Pancreas (tissue), 10 donors: ENCODE measurements around the gene ZNF592. TPM values are rescaled to one million over a fixed set of nuclear protein-coding genes. Genes with fewer than 3 reads are reported as not detected.
A peak's percentile ranks its signal among the peaks of the same experiment; 100 is the strongest.

Source experiments
- ATAC-seq, 4 donors: fragments of 200-7000 bp; cut with Tn5 transposase; one replicate each; pipeline versions ENCODE4 v1.8.0 to v1.9.1; 2020; ENCODE audit warnings: mild to moderate bottlenecking in 4 of 4, moderate library complexity in 4 of 4
- DNase-seq, 6 donors: peaks; one replicate each; pipeline ENCODE4 v3.0.0-alpha.2; 2020
- FAIRE-seq: peaks from 2 replicates; lab custom pipeline; 2012; peaks lifted over from hg19 to GRCh38; lab: Jason Lieb, UNC
- H3K27ac ChIP-seq, 4 donors: fragments of 200-600 bp; sonication (generic); 1 replicate in 3 of 4; 2 replicates in 1 of 4; pipeline versions ENCODE4 v1.5.0 to v1.8.0; 2020
- H3K27me3 ChIP-seq, 4 donors: fragments of 200-600 bp; one replicate each; pipeline ENCODE4 v1.8.0; 2021
- H3K36me3 ChIP-seq, 3 donors: fragments of 200-600 bp; sonication (generic) in 1 of 3; one replicate each; pipeline versions ENCODE4 v1.5.0 to v1.8.0; 2020 to 2021
- H3K4me1 ChIP-seq, 3 donors: fragments of 200-600 bp; one replicate each; pipeline ENCODE4 v1.8.0; 2021
- H3K4me3 ChIP-seq, 4 donors: fragments of 200-600 bp; sonication (generic) in 2 of 4; one replicate each; pipeline versions ENCODE4 v1.5.0 to v1.8.0; 2020 to 2021
- H3K9me3 ChIP-seq, 4 donors: fragments of 200-600 bp; one replicate each; pipeline ENCODE4 v1.8.0; 2021
- WGBS, 2 donors: extraction: QIAGEN DNeasy Blood & Tissue Kit; methylation state at CpG; one replicate each; pipeline ENCODE4 v1.1.7; 2013; 5-methylcytosine and 5-hydroxymethylcytosine counted together
- intact Hi-C, 3 donors: fragments of 100-400 bp; cut with DNase I; formaldehyde crosslinking; loops; one replicate each; pipeline versions ENCODE4 v1.11.1 to v1.14.2; 2022
- polyA plus RNA-seq, 2 donors: library from polyadenylated mRNA; stranded (reverse); fragments of 200-250 nt; gene quantifications; one replicate each; pipeline ENCODE4 v1.2.3, GENCODE V29; 2013
- total RNA-seq, 6 donors: library from RNA; stranded (reverse); fragmentation: NEBNext Ultra II Directional in 4 of 6; extraction: Animal tissue kit (Norgen Biotek cat#: 25700) in 4 of 6; gene quantifications; one replicate each; pipeline versions ENCODE4 v1.2.1 to v1.2.4, GENCODE V29; 2021 to 2023
- TF ChIP-seq, protein P1 (sequence below), 4 donors: fragments of 200-600 bp; sonication (generic) in 3 of 4; IDR thresholded peaks; one replicate each; pipeline versions ENCODE4 v1.5.0 to v1.8.0; 2021; ENCODE audit warnings: antibody characterized with exemption in 4 of 4
- donor health status: healthy with polysubstance abuse.
- donor health status: DM: no; HTN: no; CAD: no; lungs with moderate emphysema.
- donor health status: DM: no; HTN: no; CAD: no.
- donor health status: control.
- donor health status: control.
- donor health status: Bipolar disorder and iron deficiency.
- donor health status: DM: yes; HTN: yes; CAD: no.
- donor health status: DM: no; HTN: no; CAD: no.
- donor health status: DM: no; HTN: no; CAD: no.
- donor health status: DM: yes; HTN: yes; CAD: no.

ZNF592 gene
- total and polyA plus RNA-seq, 8 donors, result 9.1 to 16.6 (median 12.0) TPM

DNA sequence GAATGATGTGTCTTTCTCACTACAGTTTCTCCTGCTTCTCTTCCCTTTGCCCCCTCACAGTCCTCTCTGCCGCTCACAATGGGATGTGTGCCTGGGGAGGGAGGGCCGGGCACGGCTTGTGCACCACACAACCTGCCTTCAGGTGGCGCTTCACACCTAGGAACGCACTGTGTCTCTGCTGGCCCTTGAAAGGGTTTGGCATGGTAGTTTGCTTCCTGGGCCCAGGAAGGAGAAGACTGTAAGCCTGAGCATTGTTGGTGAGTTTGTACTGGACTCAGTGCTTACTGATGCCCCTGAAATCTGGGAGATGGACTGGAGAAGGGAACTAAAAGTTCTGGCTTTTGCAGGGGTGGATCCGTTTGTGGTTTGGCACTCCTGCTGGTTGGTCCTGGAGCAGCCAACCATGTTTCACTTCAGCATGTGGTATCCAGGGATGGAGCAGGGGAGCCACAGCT, 78.0 kb downstream of the ZNF592 start:
- Histone ChIP-seq H3K9me3 (no peaks in the 10 kb centered on the region), H3K27ac (no peak overlapping the region), H3K27me3 (no peaks in the 10 kb centered on the region), H3K4me1 (peaks cover 0 to 9% (median 0%) of the 10 kb centered on the region in 3 donors), H3K36me3 (no peaks in the 10 kb centered on the region), H3K4me3 (no peak overlapping the region)
- ATAC-seq, result peak; percentile 77 to 91 (median 87)
- WGBS, 2 donors, result 41 to 43% methylated on average over 6 of the region's 6 CpGs
- TF ChIP-seq, protein P1, sequence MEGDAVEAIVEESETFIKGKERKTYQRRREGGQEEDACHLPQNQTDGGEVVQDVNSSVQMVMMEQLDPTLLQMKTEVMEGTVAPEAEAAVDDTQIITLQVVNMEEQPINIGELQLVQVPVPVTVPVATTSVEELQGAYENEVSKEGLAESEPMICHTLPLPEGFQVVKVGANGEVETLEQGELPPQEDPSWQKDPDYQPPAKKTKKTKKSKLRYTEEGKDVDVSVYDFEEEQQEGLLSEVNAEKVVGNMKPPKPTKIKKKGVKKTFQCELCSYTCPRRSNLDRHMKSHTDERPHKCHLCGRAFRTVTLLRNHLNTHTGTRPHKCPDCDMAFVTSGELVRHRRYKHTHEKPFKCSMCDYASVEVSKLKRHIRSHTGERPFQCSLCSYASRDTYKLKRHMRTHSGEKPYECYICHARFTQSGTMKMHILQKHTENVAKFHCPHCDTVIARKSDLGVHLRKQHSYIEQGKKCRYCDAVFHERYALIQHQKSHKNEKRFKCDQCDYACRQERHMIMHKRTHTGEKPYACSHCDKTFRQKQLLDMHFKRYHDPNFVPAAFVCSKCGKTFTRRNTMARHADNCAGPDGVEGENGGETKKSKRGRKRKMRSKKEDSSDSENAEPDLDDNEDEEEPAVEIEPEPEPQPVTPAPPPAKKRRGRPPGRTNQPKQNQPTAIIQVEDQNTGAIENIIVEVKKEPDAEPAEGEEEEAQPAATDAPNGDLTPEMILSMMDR (IDR thresholded peaks at IDR 0.05), result peak in 3 of 4 donors; percentile 33 to 55 (median 34)
- DNase-seq, result peak; percentile 58 to 78 (median 70)
- FAIRE-seq, result no peak
- intact Hi-C loops, result no loop called here

DNA sequence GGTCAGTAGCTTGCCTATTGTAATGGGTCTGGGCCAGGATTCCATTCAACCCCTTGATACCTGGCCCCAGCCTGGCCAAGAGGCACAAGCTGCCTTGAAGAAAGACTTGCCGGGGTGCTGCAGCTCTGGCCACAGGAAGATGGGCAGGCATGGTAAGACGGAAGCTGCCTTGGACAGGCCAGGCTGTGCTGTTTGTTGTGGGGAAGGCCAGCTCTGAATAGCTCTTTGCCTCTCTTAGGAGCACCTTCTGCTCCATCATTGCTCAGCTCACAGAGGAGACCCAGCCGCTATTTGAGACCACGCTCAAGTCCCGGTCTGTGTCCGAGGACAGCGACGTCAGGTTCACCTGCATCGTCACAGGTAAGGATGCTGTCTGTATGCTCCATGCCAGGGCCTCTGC, 78.9 kb downstream of the ZNF592 start:
- ATAC-seq, result no peak
- Histone ChIP-seq H3K27ac (no peak overlapping the region), H3K4me3 (no peak overlapping the region), H3K27me3 (no peaks in the 10 kb centered on the region), H3K9me3 (no peaks in the 10 kb centered on the region), H3K4me1 (peaks cover 0 to 9% (median 0%) of the 10 kb centered on the region in 3 donors), H3K36me3 (no peaks in the 10 kb centered on the region)
- intact Hi-C loops, result no loop called here
- 93 to 96% methylated on average over 9 of the region's 9 CpGs for WGBS, 2 donors
- no peak for FAIRE-seq
- TF ChIP-seq, protein P1 (IDR thresholded peaks at IDR 0.05), result no peak
- no peak for DNase-seq

DNA sequence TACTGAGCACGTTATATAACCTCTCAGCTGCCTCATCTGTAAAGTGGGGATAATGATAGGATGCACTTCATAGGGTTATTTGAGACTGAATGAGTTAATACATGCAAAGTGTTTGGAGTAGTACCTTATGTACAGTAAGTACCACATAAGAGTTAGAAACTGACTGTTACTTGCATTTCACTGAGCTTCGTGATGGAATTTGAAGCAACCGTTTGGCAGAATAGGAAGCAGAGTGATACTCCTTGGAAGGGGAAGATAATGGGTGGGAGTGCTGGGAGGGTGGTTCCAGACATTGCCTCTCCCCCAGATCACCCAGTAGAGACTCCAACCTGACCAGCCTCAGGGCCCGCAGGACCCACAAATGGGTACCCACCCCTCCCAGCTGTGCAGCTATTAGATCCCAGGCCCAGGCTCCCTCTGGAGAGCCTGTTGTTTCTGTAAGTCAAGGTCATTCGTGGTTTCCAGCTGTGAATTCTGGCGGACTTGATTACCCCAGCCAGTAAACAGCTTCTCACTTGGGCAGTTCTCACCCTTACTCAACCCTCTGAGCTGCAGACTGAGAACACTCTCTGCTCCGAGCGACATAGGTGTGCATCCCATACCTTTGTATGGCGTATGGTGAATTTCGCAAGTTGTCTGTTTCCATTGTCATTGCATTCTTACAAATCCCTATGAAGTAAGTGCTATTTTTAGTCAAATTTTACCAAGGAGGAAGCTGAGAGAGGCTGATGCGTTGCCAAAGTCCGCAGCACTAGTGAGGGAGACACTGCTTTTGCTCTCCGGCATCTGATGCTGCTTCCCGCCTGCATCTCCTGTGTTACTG, 79.9 kb downstream of the ZNF592 start:
- no peak overlapping the region for H3K4me3 ChIP-seq
- H3K27ac ChIP-seq, result peak overlapping the region in 2 of 4 donors; percentile 38 to 47
- peak; percentile 20 to 60 (median 29) for ATAC-seq
- H3K9me3 ChIP-seq, result no peaks in the 10 kb centered on the region
- 56 to 59% methylated on average over 14 of the region's 14 CpGs for WGBS, 2 donors
- TF ChIP-seq, protein P1 (IDR thresholded peaks at IDR 0.05), result no peak
- FAIRE-seq, result no peak
- DNase-seq, result no peak
- H3K27me3 ChIP-seq, result no peaks in the 10 kb centered on the region
- intact Hi-C loops, result no loop called here
- peaks cover 0 to 9% (median 0%) of the 10 kb centered on the region in 3 donors for H3K4me1 ChIP-seq
- H3K36me3 ChIP-seq, result no peaks in the 10 kb centered on the region

DNA sequence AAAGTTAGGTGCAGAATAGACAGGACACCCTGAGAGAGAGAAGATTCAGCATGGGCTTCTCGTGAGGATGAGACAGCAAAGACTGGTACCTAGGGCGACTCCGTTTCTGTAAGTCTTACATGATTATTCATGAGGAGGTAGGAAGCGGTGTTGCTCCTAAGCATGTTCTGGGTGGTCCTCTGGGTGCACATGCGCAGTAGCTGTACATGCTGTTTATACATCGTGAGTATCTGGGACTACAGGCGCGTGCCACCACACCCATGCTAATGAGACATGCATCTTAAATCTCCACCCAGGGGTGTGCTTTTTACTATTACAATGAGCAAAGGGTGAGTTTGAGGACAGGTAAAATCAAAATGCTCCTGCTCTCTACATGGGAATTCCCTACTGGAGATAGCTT, 81.0 kb downstream of the ZNF592 start:
- ATAC-seq, result no peak
- H3K27me3 ChIP-seq, result no peaks in the 10 kb centered on the region
- H3K4me1 ChIP-seq, result peaks cover 0 to 9% (median 0%) of the 10 kb centered on the region in 3 donors
- no peak overlapping the region for H3K27ac ChIP-seq
- FAIRE-seq, result no peak
- H3K4me3 ChIP-seq, result no peak overlapping the region
- no peaks in the 10 kb centered on the region for H3K36me3 ChIP-seq
- no peak for DNase-seq
- intact Hi-C loops, result no loop called here
- no peaks in the 10 kb centered on the region for H3K9me3 ChIP-seq
- TF ChIP-seq, protein P1 (IDR thresholded peaks at IDR 0.05), result no peak
- WGBS, 2 donors, result 97% methylated on average over 8 of the region's 8 CpGs

DNA sequence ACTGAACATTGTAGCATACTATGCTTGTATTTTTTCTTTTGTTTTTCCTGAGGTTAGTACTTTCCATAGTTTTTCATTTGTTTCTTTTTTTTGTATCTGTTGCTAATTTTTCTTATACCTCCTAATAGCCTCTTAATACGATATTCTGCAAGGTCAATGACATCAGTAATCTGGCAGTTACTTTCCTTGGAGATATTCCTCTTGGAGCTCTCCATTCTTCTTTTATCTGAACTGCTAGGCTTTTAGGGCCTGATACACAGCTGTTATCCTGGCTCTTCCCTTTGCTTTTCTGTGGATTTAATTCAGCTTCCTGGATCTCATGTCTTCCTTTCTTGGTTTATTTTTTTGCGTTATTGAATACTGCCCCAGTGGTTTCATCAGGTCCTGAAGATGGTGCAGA, 81.6 kb downstream of the ZNF592 start:
- Histone ChIP-seq H3K36me3 (no peaks in the 10 kb centered on the region), H3K4me1 (peaks cover 0 to 9% (median 0%) of the 10 kb centered on the region in 3 donors), H3K27me3 (no peaks in the 10 kb centered on the region), H3K4me3 (no peak overlapping the region), H3K27ac (no peak overlapping the region), H3K9me3 (no peaks in the 10 kb centered on the region)
- no peak for DNase-seq
- TF ChIP-seq, protein P1 (IDR thresholded peaks at IDR 0.05), result no peak
- FAIRE-seq, result no peak
- intact Hi-C loops, result loop anchor here in 1 of 3 donors (10.0 kb wide), 1 partner anchor 95 kb away; no protein-coding TSS in a partner anchor
- no peak for ATAC-seq
- WGBS, 2 donors, result 66 to 68% methylated on average over 2 of the region's 2 CpGs
